ENCODE measurements around the gene CCNYL1. TPM values are rescaled to one million over a fixed set of nuclear protein-coding genes. Genes with fewer than 3 reads are reported as not detected.

The CCNYL1 gene
- total RNA-seq, 2 donors from 2014 or later, result 19.9 to 33.1 TPM

DNA sequence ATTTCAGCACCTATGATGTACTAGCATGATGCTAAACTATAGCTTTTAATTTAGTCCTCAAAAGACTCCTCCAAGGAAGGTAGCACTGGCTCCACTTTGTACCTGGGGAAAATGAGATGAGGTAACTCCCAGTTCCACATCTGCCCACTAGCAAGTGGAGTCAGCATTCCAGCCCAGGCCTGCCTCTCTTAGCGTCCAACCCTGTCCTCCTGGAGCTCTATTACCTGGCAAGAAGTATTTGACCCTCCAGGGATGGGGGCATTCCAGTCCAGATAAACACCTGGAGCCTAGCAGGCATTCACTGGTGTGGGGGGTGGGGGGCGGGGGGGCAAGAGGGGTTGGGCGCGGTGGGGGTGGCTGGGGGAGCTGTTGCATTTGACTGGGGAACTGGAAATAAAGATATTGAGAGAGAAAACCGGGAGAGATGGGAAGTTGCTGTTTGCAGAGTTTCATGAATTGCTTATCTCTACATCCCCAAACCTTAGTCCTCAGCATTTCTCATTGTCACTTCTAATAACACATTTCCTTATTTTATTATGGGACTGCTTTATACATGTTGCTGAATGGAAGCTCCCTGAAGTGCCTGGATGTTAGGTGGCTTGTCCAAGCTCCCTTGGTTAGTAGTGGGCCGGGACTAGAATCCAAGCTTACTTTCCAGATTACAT is 80.3 kb downstream of the CCNYL1 start:
- peaks cover 5% of the 10 kb centered on the region for H3K4me1 ChIP-seq
- no peak overlapping the region for H3K27ac ChIP-seq
- H3K36me3 ChIP-seq, result no peaks in the 10 kb centered on the region
- no peak overlapping the region for H3K9ac ChIP-seq (ENCODE audit: low read depth in 2 of 2, low read length in 2 of 2)
- TF ChIP-seq, protein P1, sequence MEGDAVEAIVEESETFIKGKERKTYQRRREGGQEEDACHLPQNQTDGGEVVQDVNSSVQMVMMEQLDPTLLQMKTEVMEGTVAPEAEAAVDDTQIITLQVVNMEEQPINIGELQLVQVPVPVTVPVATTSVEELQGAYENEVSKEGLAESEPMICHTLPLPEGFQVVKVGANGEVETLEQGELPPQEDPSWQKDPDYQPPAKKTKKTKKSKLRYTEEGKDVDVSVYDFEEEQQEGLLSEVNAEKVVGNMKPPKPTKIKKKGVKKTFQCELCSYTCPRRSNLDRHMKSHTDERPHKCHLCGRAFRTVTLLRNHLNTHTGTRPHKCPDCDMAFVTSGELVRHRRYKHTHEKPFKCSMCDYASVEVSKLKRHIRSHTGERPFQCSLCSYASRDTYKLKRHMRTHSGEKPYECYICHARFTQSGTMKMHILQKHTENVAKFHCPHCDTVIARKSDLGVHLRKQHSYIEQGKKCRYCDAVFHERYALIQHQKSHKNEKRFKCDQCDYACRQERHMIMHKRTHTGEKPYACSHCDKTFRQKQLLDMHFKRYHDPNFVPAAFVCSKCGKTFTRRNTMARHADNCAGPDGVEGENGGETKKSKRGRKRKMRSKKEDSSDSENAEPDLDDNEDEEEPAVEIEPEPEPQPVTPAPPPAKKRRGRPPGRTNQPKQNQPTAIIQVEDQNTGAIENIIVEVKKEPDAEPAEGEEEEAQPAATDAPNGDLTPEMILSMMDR (IDR thresholded peaks at IDR 0.05), result no peak
- no peaks in the 10 kb centered on the region for H3K9me3 ChIP-seq
- intact Hi-C loops (cut with DNase I), result no loop called here
- no peaks in the 10 kb centered on the region for H3K27me3 ChIP-seq
- no peak for DNase-seq
- H3K4me3 ChIP-seq, result no peak overlapping the region

DNA sequence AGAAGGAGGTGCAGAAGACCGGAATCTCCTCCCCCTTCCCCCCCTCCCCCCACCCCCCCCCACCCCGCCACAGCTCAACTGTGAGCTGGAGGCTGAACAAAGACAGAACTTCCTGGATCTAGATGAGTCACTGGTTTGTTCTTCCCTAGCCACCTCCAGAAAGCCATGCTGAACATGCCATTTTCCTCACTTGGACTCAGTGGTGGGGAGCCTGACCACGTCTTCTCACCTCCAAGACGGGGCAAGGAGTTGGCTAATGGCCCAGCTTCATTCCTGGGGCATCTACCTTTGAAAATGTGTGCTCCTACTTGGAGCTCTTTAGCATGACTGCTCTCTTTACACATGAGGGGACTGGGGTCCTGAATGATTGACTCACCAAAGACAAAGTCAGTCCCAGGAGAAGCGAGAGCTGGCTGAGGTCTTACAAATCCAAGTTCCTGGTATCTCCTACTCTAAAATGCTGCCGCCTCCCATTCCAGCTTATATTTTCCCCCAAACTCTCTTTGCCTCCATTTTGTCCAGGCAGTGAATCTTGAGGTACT is 80.9 kb downstream of the CCNYL1 start:
- Histone ChIP-seq H3K36me3 (no peaks in the 10 kb centered on the region), H3K27ac (peak overlapping the region; percentile 36), H3K9ac (ENCODE audit: low read depth in 2 of 2, low read length in 2 of 2) (no peak overlapping the region), H3K9me3 (no peaks in the 10 kb centered on the region), H3K4me1 (peaks cover 8% of the 10 kb centered on the region), H3K27me3 (no peaks in the 10 kb centered on the region), H3K4me3 (no peak overlapping the region)
- TF ChIP-seq, protein P1 (IDR thresholded peaks at IDR 0.05), result no peak
- DNase-seq, result no peak
- intact Hi-C loops (cut with DNase I), result no loop called here

DNA sequence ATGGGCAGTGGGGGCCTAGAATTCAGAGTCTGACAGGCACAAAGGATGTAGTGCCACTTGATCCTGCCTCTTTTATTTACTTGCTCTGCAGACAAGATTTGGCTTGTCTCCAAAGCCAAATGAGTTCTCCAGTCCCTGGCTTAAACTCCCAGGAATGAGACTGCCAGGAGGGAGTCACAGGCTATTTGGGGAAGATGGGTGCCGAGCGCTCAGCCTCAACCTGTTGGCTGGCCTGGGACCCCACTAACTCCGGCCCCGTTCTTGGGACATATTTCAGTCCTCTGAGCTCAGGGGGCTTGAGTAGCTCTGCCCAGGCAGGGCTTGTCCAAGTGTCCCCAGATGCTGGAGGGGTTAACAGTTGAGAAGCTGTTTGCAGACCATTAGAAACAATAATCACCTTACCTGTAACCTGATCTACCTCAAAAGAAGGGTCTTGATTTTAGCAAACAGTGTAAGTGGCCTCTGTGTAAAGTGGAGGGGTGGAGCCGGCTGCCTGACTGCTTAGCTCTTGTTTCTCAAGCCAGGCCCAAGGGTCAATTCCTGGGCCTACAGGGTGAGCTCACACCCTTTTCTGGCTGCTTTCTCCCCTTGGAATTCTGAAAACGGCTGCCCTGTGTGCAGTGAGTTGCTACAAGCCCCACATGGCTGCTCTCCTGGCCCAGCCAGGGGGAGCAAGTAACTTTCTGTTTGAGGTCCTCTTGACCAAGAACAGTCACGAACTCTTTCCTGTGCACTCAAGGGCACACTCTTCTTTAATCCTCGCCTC is 85.3 kb downstream of the CCNYL1 start:
- peak overlapping the region in 1 of 2 donors; percentile 73 for H3K9ac ChIP-seq (ENCODE audit: low read depth in 2 of 2, low read length in 2 of 2)
- H3K27me3 ChIP-seq, result no peaks in the 10 kb centered on the region
- H3K4me3 ChIP-seq, result no peak overlapping the region
- TF ChIP-seq, protein P1 (IDR thresholded peaks at IDR 0.05), result no peak
- H3K9me3 ChIP-seq, result no peaks in the 10 kb centered on the region
- no peaks in the 10 kb centered on the region for H3K36me3 ChIP-seq
- intact Hi-C loops (cut with DNase I), result no loop called here
- H3K27ac ChIP-seq, result peak overlapping the region; percentile 70
- H3K4me1 ChIP-seq, result peaks cover 9% of the 10 kb centered on the region
- peak; percentile 73 for DNase-seq

DNA sequence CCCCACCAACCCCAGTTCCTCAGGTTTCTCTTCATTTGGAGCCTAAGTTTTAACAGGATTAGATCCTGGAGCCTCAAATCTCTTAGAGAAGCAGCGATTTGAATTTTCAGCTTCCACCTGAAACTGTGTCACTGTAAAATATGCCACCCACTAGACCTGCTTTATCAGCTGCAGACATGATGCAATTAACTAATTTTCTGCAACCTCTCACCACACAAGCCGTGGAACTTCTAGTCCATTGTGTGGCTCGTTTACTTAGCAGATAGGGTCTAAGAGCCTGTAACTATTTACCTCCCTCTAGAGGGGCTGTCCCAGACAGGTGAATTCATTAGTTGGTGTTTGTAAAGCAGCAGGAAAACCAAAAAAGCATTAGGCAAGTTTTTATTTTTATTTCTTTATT is 89.8 kb downstream of the CCNYL1 start:
- Histone ChIP-seq H3K36me3 (no peaks in the 10 kb centered on the region), H3K9ac (ENCODE audit: low read depth in 2 of 2, low read length in 2 of 2) (no peak overlapping the region), H3K4me3 (no peak overlapping the region), H3K9me3 (no peaks in the 10 kb centered on the region), H3K27ac (no peak overlapping the region), H3K4me1 (peaks cover 9% of the 10 kb centered on the region), H3K27me3 (no peaks in the 10 kb centered on the region)
- no peak for DNase-seq
- intact Hi-C loops (cut with DNase I), result no loop called here
- TF ChIP-seq, protein P1 (IDR thresholded peaks at IDR 0.05), result no peak

DNA sequence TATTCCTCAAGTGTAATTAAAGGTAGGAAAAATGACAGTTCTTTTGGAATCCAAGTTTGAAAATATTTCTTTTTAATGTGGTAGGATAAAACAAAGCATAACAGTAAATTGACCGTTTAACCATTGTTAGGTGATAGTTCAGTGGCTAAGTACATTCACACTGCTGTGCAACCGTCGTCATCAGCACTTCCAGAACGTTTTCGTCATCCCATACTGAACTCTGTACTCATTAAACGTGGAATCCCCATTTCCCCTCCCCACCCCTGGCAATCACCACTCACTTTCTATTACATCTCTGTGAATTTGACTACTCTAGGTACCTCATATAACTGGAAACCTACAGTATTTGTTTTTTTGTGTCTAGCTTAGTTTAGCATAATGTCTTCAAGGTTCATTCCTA is 91.2 kb downstream of the CCNYL1 start:
- H3K36me3 ChIP-seq, result no peaks in the 10 kb centered on the region
- no peaks in the 10 kb centered on the region for H3K4me1 ChIP-seq
- intact Hi-C loops (cut with DNase I), result no loop called here
- peak; percentile 76 for DNase-seq
- H3K27ac ChIP-seq, result peak overlapping the region; percentile 37
- TF ChIP-seq, protein P1 (IDR thresholded peaks at IDR 0.05), result no peak
- H3K4me3 ChIP-seq, result no peak overlapping the region
- no peak overlapping the region for H3K9ac ChIP-seq (ENCODE audit: low read depth in 2 of 2, low read length in 2 of 2)
- H3K27me3 ChIP-seq, result no peaks in the 10 kb centered on the region
- H3K9me3 ChIP-seq, result no peaks in the 10 kb centered on the region

Other genes with a start within 250 kb of the CCNYL1 start
- gene CREB1, start 181.7 kb upstream of the CCNYL1 start, total RNA-seq, result 10 to 100 TPM; 46.0 to 55.4 TPM
- gene METTL21A, start 86.2 kb upstream of the CCNYL1 start, total RNA-seq, result 10 to 100 TPM; 14.2 to 20.3 TPM
- gene FZD5, start 58.3 kb downstream of the CCNYL1 start, total RNA-seq, result 100 to 1,000 TPM; 103 to 119 TPM